HG02938 (cell line): ENCODE data around the gene MCC.

ENCODE experiments used
- ATAC-seq: cut with Tn5 transposase; IDR thresholded peaks from one replicate; pipeline ENCODE4 v1.9.1; 2021; ENCODE audit warnings: mild to moderate bottlenecking, moderate library complexity; ENCODE audit not compliant: unreplicated experiment

MCC gene

GRCh38 chr5:113017881-113018635, 470.2 kb downstream of the MCC start:
- ATAC-seq = no peak

- ATAC-seq = no peak
Measured at GRCh38 chr5:113005454-113005853, 482.8 kb downstream of the MCC start.

- no peak for ATAC-seq
Measured at GRCh38 chr5:113003763-113004162, 484.5 kb downstream of the MCC start.

GRCh38 chr5:113002423-113002822, 485.8 kb downstream of the MCC start:
- no peak for ATAC-seq

- ATAC-seq = no peak
Measured at GRCh38 chr5:113000466-113000865, 487.8 kb downstream of the MCC start.

- no peak for ATAC-seq
Measured at GRCh38 chr5:112998296-112998695, 490.0 kb downstream of the MCC start.

- ATAC-seq = no peak
Measured at GRCh38 chr5:112996830-112997374, 491.4 kb downstream of the MCC start.

- peak; percentile 82 for ATAC-seq
Measured at GRCh38 chr5:112995764-112996618, 492.3 kb downstream of the MCC start.

- no peak for ATAC-seq
Measured at GRCh38 chr5:112986224-112986623, 502.0 kb downstream of the MCC start.

- ATAC-seq = no peak
Measured at GRCh38 chr5:112983363-112983762, 504.9 kb downstream of the MCC start.

GRCh38 chr5:112979723-112980122, 508.5 kb downstream of the MCC start:
- ATAC-seq = no peak

- no peak for ATAC-seq
Measured at GRCh38 chr5:112978836-112979235, 509.4 kb downstream of the MCC start.

- ATAC-seq = no peak
Measured at GRCh38 chr5:112977440-112977861, 510.8 kb downstream of the MCC start.

- peak; percentile 97 for ATAC-seq
Measured at GRCh38 chr5:112976432-112977309, 511.6 kb downstream of the MCC start, which contains the start of gene DCP2. TSS of gene DCP2 (plus strand) at chr5:112976798. CDS start at chr5:112976934, 136 bp downstream.

GRCh38 chr5:112975721-112976431, 512.4 kb downstream of the MCC start:
- peak; percentile 27 for ATAC-seq

GRCh38 chr5:112974901-112975300, 513.4 kb downstream of the MCC start:
- no peak for ATAC-seq

GRCh38 chr5:112973904-112974303, 514.3 kb downstream of the MCC start:
- no peak for ATAC-seq

GRCh38 chr5:112973036-112973435, 515.2 kb downstream of the MCC start:
- no peak for ATAC-seq
